ENCODE measurements around the gene ENOX1.

DNA sequence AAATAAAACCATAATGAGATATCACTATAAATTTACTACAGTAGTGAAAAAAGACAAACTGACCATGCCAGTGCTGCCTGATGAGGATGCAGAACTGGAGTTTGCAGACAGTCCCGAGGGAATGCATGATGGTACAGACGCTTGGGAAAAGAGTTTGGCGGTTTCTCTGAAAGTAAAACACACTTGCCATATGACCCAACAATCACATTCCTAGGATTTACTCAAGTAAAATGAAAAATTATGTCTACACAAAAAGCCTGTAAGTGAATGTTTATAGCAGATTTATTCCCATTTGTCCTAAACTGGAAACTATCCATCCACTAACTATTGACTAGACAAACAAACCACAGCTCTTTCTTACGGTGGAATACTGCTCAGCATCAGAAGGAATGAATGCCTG is 492.4 kb downstream of the ENOX1 start:
- TF ChIP-seq FOXJ3 (CRISPR knock-in tag; IDR thresholded peaks at IDR 0.05): no peak
- TF ChIP-seq, protein P1, sequence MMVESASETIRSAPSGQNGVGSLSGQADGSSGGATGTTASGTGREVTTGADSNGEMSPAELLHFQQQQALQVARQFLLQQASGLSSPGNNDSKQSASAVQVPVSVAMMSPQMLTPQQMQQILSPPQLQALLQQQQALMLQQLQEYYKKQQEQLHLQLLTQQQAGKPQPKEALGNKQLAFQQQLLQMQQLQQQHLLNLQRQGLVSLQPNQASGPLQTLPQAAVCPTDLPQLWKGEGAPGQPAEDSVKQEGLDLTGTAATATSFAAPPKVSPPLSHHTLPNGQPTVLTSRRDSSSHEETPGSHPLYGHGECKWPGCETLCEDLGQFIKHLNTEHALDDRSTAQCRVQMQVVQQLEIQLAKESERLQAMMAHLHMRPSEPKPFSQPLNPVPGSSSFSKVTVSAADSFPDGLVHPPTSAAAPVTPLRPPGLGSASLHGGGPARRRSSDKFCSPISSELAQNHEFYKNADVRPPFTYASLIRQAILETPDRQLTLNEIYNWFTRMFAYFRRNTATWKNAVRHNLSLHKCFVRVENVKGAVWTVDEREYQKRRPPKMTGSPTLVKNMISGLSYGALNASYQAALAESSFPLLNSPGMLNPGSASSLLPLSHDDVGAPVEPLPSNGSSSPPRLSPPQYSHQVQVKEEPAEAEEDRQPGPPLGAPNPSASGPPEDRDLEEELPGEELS (CRISPR knock-in tag; IDR thresholded peaks at IDR 0.05; ENCODE audit: borderline replicate concordance): no peak
- no peak for TF ChIP-seq JUN (IDR thresholded peaks at IDR 0.05; ENCODE audit: borderline replicate concordance, low read depth, low read length)
- no peak for TF ChIP-seq JUN (CRISPR knock-in tag; IDR thresholded peaks at IDR 0.05; ENCODE audit: borderline replicate concordance)
- no peak for TF ChIP-seq TBP (optimal IDR thresholded peaks at IDR 0.05; ENCODE audit: low read depth, low read length)
- TF ChIP-seq MCM5 (IDR thresholded peaks at IDR 0.05; ENCODE audit: low read depth): no peak
- TF ChIP-seq MYC (IDR thresholded peaks at IDR 0.05; ENCODE audit: low read depth, low read length): no peak
- TF ChIP-seq MYC (CRISPR knock-in tag; IDR thresholded peaks at IDR 0.05; ENCODE audit: borderline replicate concordance, low read depth): no peak
- no peak for TF ChIP-seq POLR2A (conservative IDR thresholded peaks at IDR 0.05)
- TF ChIP-seq TAF1 (IDR thresholded peaks at IDR 0.05; ENCODE audit: control insufficient read depth, extremely low read depth, insufficient read depth, low read length, severe bottlenecking): no peak
- TF ChIP-seq ZNF3 (CRISPR knock-in tag; IDR thresholded peaks at IDR 0.05): no peak
